Vagina (tissue), 2 donors: ENCODE measurements around the gene NAGPA.

ENCODE experiments used
- CTCF ChIP-seq, 3 experiments: fragments of 450-650 bp in 2 of 3; fragments of 200-600 bp in 1 of 3; sonication (generic) in 1 of 3; IDR thresholded peaks; one replicate each; pipeline ENCODE4 v1.5.1; 2017 to 2019; ENCODE audit warnings: antibody characterized with exemption in 3 of 3, mild to moderate bottlenecking in 2 of 3, moderate library complexity in 2 of 3
- POLR2A ChIP-seq, 2 donors: fragments of 450-650 bp; IDR thresholded peaks; one replicate each; pipeline ENCODE4 v1.6.1; 2017; ENCODE audit warnings: antibody characterized with exemption in 2 of 2, mild to moderate bottlenecking in 2 of 2, moderate library complexity in 2 of 2
- POLR2AphosphoS5 ChIP-seq, 2 donors: sonication (generic); formaldehyde crosslinking; IDR thresholded peaks; one replicate each; pipeline ENCODE4 v1.9.0; 2017; ENCODE audit warnings: antibody characterized with exemption in 2 of 2, mild to moderate bottlenecking in 2 of 2, low read depth in 1 of 2; ENCODE audit not compliant: insufficient read depth in 1 of 2

- TF ChIP-seq CTCF (IDR thresholded peaks at IDR 0.05), result no peak
- TF ChIP-seq POLR2AphosphoS5 (IDR thresholded peaks at IDR 0.05; ENCODE audit: insufficient read depth in 1 of 2, low read depth in 1 of 2), result no peak
- TF ChIP-seq POLR2A (IDR thresholded peaks at IDR 0.05), result no peak
These were observed 36.9 kb upstream of the NAGPA start for GRCh38 chr16:5070431-5071186.
